HG02623 (cell line): ENCODE results near the gene COMMD7.
A peak's percentile ranks its signal among the peaks of the same experiment; 100 is the strongest.

Experiments
- ATAC-seq: cut with Tn5 transposase; IDR thresholded peaks from one replicate; pipeline ENCODE4 v1.9.1; 2021; ENCODE audit warnings: moderate library complexity; ENCODE audit not compliant: unreplicated experiment

The COMMD7 gene

DNA sequence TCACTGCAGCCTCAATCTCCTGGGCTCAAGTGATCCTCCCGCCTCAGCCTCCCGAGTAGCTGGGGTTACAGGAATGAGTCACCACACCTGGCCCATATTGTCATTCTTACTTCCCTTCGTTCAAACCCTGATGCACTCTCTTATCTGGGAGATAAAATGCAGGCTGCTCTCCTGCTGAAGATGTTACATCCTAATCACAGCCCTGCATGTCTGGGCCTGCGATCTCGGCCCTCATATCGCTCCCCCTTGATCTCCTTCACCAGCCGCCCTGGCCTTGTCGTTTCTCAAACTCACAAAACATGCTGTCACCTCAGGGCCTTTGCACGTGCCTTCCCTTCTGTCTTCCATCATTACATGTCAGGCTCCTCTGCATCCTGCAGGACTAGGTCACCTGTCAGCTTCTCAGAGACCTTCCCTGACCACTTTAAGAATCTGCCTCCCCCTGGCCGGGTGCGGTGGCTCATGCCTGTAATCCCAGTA lies 60.7 kb downstream of the COMMD7 start:
- no peak for ATAC-seq

GRCh38 chr20:32681175-32682084 lies 61.8 kb downstream of the COMMD7 start:
- ATAC-seq: no peak

DNA sequence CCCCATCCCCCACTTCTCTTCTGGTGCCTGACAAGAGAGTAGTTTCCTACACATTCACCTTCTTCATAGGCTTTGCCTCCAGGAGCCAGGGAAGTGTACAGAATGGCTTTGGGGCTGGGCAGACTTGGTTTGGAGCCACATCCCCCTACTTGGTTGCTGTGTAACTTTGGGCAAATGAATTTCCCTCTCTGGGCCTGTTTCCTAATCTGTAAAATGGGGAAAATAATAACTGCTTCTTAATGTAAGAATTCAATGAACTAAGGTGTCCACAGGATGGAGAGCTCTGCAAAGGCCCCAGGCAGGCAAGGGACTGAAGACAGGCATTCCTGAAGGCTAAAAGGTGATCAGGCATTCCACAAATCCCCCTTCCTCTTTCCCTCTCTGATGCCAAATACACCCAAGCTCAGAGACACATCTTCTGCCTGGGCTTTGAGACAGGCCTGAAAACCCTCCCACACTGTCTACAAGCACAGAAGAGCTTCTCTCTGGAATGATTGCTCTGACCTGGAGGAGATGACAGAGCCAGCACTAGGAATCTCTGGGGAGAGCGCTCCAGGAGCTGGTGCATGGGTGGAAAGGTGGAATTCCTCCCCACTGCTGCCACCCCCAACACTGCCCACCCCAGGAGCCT lies 62.6 kb downstream of the COMMD7 start:
- no peak for ATAC-seq

DNA sequence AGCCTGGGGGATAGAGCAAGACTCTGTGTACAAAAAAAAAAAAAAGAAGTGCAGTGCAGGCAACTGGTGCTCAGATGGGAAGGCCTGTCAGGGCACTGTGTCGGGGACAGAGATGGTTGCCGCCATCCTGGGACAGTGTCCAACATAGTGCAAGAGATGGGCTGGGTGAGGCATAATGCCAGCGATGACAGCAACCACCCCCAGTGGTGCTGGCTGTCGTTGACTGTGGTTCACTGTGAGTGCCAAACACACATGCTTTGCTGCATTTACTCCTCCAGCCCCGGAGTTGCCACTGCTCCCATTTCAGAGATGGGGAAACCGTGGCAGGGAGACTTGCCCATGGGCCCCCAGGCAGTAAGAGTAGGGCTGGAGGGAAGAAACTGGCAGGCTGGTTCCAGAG lies 64.3 kb downstream of the COMMD7 start:
- no peak for ATAC-seq

DNA sequence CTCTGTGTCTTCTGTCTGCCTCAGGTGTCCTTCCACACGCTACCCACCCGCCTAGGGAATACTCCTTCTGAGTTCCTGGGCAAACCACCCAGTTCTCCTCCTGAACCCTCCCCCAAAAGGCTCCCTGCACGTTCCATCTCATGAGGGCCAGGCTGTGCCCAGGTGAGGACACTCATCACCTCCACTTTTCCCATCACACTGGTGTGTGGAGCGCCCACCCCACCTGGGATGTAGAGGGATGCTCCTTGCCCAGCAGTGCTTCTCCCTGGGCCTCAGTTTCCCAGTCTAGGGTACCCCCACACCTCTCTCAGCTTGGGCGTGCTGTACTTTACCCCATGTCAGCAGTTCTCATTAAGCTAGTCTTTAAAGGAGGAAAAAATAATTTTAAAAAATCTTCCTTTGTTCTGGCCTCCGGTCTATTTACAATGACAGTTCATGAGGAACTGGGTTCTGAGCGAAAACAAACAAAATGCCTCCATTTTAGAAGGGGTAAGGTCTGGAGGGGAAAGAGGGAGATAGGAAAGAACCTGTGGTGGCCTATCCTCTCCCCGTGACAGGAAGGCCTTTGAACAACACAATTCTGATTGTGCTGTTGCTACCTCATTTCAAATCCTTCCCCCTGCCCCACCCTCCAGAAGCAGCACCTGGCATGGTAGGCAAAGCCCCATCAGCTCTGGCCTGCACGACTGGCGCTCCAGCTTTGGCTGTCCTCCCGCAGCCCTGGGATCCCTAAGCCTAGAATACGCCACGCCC lies 67.9 kb downstream of the COMMD7 start:
- ATAC-seq: no peak

GRCh38 chr20:32674362-32674789 lies 68.9 kb downstream of the COMMD7 start:
- no peak for ATAC-seq

DNA sequence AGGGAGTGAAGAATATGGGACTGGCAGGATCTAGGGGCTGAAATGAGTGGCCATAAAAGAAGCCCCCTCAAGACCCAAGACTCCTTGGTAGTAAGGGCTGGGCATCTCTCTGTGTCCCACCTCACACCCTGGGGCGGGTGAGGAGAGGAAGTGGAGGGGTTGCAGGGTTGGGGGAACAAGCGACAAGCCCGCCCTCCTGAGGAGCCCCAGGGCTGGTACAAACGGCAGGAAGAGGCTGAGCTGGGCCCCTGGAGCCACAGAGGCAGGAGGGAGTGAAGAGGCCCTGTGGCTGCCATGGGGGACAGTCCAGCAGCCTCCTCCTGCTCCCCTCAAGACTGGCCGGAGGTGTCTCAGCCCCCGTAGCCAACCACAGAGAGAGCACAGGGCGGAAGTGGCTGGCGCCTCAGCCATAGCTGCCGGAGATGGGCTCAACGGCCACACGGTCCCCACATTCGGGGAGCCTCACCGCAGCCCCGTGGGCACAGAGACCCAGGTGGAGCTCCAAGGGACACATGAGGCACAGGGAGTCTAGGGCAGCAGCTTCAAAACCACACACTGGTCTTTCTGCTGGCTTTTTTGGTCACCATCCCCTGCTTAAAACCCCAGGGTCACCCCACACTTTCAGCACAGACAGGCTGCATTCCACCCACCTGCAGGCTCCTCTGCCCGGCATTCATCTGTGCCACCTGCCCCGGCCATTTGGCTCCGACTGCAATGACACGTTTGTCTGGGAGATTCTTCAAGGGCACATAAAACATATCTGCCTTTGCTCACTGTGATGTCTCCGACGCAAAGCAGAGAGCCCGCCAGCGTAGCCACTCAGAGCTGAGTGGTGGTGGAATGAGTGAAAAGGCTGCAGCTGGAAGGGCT lies 70.0 kb downstream of the COMMD7 start:
- no peak for ATAC-seq

- ATAC-seq: no peak
Observed at GRCh38 chr20:32672394-32672981, 70.8 kb downstream of the COMMD7 start.

- peak; percentile 42 for ATAC-seq
Observed at GRCh38 chr20:32670773-32671455, 72.4 kb downstream of the COMMD7 start.

GRCh38 chr20:32667027-32667426 lies 76.2 kb downstream of the COMMD7 start:
- ATAC-seq: no peak

GRCh38 chr20:32664678-32665159 lies 78.5 kb downstream of the COMMD7 start:
- no peak for ATAC-seq

DNA sequence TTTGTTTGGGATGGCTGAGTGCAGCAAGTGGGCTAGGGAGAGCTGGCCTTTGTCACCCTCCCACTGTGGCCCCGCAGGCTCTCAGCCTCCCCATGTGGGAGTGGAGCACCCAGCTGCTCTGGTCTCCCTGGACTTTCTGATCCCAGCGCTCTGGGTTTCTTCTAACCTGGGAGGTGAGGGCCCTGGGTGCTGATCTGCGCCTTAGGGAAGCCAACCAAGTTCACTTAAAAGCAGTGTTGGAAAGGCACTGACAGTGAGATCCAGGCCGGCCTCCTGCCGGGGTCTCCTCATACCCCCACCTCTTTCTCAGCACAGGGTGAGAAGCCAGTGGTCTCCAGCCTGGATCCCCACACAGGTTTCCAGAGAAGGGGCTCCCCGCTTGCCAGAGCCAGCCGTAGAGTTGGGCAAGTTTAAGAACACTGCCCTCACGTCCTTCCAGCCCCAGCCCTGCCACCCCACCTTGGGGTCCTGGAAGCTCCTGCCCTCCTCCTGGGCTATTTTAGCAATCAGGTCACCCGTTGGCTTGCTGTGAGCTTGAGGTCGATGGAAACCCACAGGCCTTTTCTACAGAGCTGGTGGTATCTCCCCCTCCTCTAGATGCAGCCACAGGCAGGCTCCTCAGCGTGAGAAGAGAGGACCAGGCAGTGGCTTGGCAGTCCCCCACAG lies 79.1 kb downstream of the COMMD7 start:
- no peak for ATAC-seq

DNA sequence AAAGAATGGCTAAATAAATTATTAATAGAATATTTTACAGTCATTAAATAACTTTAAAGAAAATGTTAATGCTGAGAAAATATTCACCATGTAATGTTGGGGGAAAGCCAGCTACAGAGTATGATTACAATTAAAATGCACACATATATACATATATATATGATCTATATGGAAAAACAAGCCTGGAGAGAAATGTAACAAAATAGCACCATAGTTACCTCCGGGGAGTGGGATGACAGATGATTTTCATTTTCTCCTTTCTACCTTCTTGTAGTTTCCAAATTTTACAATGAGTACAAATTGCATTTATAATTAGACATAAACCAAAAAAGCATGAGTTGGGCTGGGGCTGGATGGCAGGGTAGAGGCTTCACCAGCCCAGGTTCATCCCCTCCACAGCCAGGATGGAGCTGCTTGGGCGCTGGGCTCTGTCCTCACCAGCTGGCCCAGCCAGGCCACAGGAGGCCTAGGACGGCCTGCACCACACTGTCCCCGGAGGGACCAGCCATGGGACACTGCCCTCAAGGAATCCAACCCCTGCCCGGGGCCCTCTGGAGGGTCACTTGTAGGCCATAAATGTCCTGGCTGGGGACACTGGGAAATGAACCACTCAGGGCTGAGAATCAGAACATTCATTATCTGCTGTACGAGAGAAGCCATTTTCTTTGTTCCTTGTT lies 79.8 kb downstream of the COMMD7 start:
- ATAC-seq: no peak

- no peak for ATAC-seq
Observed at GRCh38 chr20:32661820-32662528, 81.3 kb downstream of the COMMD7 start.

- ATAC-seq: no peak
Observed at GRCh38 chr20:32660661-32661060, 82.6 kb downstream of the COMMD7 start.

DNA sequence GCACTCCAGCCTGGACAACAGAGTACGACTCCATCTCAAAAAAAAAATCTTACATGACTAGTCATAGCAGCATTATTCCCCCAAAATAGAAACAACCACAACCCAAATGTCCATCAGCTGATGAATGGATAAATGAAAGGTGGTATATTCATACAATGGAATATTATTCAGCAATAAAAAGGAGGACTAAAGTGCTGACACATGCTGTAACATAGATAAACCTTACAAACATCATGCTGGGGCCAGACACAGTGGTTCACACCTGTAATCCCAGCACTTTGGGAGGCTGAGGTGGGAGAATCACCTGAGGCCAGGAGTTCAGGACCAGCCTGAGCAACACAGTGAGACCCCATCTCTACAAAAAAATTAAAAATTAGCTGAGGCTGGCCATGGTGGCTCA lies 86.4 kb downstream of the COMMD7 start:
- no peak for ATAC-seq

- ATAC-seq: no peak
Observed at GRCh38 chr20:32655903-32656512, 87.3 kb downstream of the COMMD7 start.
